HepG2 (cell line): ENCODE measurements around the gene NKPD1. TPM values are rescaled to one million over a fixed set of nuclear protein-coding genes. Genes with fewer than 3 reads are reported as not detected.

Experiments
- ARID3A ChIP-seq: IDR thresholded peaks from 2 replicates; pipeline ENCODE4 v1.6.1; 2012; ENCODE audit warnings: low read depth, low read length, improper control_type of control experiment
- CHD2 ChIP-seq: IDR thresholded peaks from 2 replicates; pipeline ENCODE4 v1.6.1; 2011; ENCODE audit warnings: low read depth, low read length, improper control_type of control experiment
- GABPA ChIP-seq, 2 experiments: IDR thresholded peaks; 2 replicates each; pipeline ENCODE4 v1.6.1; 2011 to 2016; ENCODE audit warnings: low read depth in 2 of 2, low read length in 1 of 2, missing biosample characterization in 1 of 2, missing genetic modification characterization in 1 of 2
- HNRNPH1 ChIP-seq: fragments of 200-400 bp; formaldehyde crosslinking; optimal IDR thresholded peaks from 2 replicates; pipeline ENCODE3; 2017; ENCODE audit warnings: mild to moderate bottlenecking, low read depth, low read length
- HOMEZ ChIP-seq: IDR thresholded peaks from 2 replicates; pipeline ENCODE4 v1.6.1; 2016; ENCODE audit warnings: low read depth
- NFAT5 ChIP-seq: sonication (generic); formaldehyde crosslinking; IDR thresholded peaks from 2 replicates; pipeline ENCODE4 v1.4.0; 2020; ENCODE audit warnings: missing genetic modification reagents
- RFXANK ChIP-seq: IDR thresholded peaks from 2 replicates; pipeline ENCODE4 v1.6.1; 2016
- TRIM22 ChIP-seq: fragments of 450-650 bp; IDR thresholded peaks from 2 replicates; pipeline ENCODE4 v1.6.1; 2017
- UBTF ChIP-seq: sonication (generic); formaldehyde crosslinking; IDR thresholded peaks from 2 replicates; pipeline ENCODE4 v1.4.0; 2020; ENCODE audit warnings: mild to moderate bottlenecking, missing genetic modification reagents
- ZBTB38 ChIP-seq: sonication (generic); formaldehyde crosslinking; IDR thresholded peaks from 2 replicates; pipeline ENCODE4 v1.5.1; 2020; ENCODE audit warnings: mild to moderate bottlenecking, missing genetic modification reagents
- ZNF546 ChIP-seq: sonication (generic); formaldehyde crosslinking; conservative IDR thresholded peaks from 2 replicates; pipeline ENCODE4 v1.8.1; 2023; ENCODE audit warnings: mild to moderate bottlenecking, missing genetic modification reagents
- ZNF614 ChIP-seq: IDR thresholded peaks from 2 replicates; pipeline ENCODE4 v1.6.1; 2018; ENCODE audit warnings: missing biosample characterization, missing genetic modification reagents, inconsistent platforms, borderline replicate concordance
- ZSCAN31 ChIP-seq: sonication (generic); formaldehyde crosslinking; IDR thresholded peaks from 2 replicates; pipeline ENCODE4 v1.5.0; 2020; ENCODE audit warnings: low read depth, mild to moderate bottlenecking, missing genetic modification reagents
- polyA plus RNA-seq, 8 experiments: library from polyadenylated mRNA; depleted of rRNA in 3 of 8; stranded (reverse) in 7 of 8; unstranded in 1 of 8; fragments of >200 nt; fragmentation: Illumina TruSeq in 4 of 8; extraction: Trizol in 4 of 8; gene quantifications; 2 replicates each; pipeline versions ENCODE4 v1.2.1 to v1.2.3, GENCODE V29; 2011 to 2016; ENCODE audit warnings: low read depth in 4 of 8, missing spikeins in 1 of 8, mixed read lengths in 1 of 8; ENCODE audit not compliant: insufficient read depth in 1 of 8
- total RNA-seq, 5 experiments: library from RNA; depleted of rRNA; stranded (reverse); fragments of >200 nt; fragmentation: Illumina TruSeq; extraction: Trizol; gene quantifications; 2 replicates each; pipeline ENCODE4 v1.2.3, GENCODE V29; 2016; ENCODE audit warnings: low read depth in 1 of 5
- TF ChIP-seq, protein P1 (sequence below): sonication (generic); formaldehyde crosslinking; IDR thresholded peaks from 2 replicates; pipeline ENCODE4 v1.5.0; 2020; ENCODE audit warnings: mild to moderate bottlenecking, missing genetic modification reagents

NKPD1 gene
- total and polyA plus RNA-seq, 2 of the 13 experiments (the other 11 are each of a cell fraction or from before 2014, with no cell fraction given), result 0.03 TPM; not detected in 1

DNA sequence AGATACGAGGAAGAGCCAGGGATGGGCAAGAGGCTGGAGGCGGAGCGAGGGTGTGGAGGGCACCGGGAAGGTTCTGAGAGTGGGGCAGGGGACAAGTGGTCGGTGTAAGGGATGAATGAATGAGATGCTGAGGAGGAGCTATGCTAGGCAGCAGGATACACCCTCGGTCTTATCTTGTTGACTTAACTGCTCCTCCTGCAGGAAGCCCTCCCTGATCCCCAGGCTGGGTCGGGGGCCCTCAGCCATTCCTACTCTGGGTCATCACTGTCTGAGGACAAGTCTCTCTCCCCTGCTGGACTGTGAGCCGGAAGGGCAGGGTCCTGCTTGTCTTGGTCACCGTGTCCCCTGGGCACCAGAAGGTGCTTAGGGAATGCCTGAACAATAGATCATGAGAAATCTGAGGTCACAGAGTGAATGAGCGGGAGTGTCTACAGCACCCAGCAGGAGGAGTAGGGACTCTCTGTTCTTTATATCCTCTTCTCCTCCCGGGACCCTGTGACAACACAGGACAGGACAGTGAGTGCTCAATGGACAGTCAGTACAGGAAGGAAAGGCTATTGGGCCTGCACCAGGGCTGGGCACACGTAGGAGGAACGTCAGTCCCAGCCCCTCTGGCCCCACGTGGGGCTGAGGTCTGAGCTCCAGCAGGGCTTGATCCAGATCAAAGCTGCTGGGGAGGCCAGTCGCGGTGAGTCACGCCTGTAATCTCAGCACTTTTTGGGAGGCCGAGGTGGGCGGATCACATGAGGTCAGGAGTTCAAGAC, 6.5 kb downstream of the NKPD1 start (continued):
- TF ChIP-seq, protein P1, sequence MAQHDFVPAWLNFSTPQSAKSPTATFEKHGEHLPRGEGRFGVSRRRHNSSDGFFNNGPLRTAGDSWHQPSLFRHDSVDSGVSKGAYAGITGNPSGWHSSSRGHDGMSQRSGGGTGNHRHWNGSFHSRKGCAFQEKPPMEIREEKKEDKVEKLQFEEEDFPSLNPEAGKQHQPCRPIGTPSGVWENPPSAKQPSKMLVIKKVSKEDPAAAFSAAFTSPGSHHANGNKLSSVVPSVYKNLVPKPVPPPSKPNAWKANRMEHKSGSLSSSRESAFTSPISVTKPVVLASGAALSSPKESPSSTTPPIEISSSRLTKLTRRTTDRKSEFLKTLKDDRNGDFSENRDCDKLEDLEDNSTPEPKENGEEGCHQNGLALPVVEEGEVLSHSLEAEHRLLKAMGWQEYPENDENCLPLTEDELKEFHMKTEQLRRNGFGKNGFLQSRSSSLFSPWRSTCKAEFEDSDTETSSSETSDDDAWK (CRISPR knock-in tag), result no peak
- no peak for TF ChIP-seq TRIM22
- 0 out of 2 replicates have a peak, but pooled peaks have one; percentile 23 for TF ChIP-seq UBTF (CRISPR knock-in tag)
- no peak for TF ChIP-seq HNRNPH1
- TF ChIP-seq ZNF614 (CRISPR knock-in tag), result no peak; the same call in 1 of the 2 replicates
- TF ChIP-seq CHD2, result no peak
- TF ChIP-seq RFXANK (CRISPR knock-in tag), result no peak
- TF ChIP-seq NFAT5 (CRISPR knock-in tag), result no peak
- TF ChIP-seq ZSCAN31 (CRISPR knock-in tag), result 0 out of 2 replicates have a peak, but pooled peaks have one; percentile 37
- peak; percentile 52; the same call in 1 of the 2 replicates for TF ChIP-seq HOMEZ (CRISPR knock-in tag)
- TF ChIP-seq ZBTB38 (CRISPR knock-in tag), result no peak; the same call in 1 of the 2 replicates
- 0 out of 2 replicates have a peak, but pooled peaks have one; percentile 29 for TF ChIP-seq ARID3A
- TF ChIP-seq ZNF546 (CRISPR knock-in tag), result no peak
- no peak for TF ChIP-seq GABPA (IDR thresholded peaks at IDR 0.05; ENCODE audit: low read depth, low read length)
- TF ChIP-seq GABPA (CRISPR knock-in tag; IDR thresholded peaks at IDR 0.05; ENCODE audit: low read depth), result peak; percentile 25; the same call in 1 of the 2 replicates
